Colonic mucosa (tissue), 4 donors: Measurements from ENCODE around the gene KPNA6. TPM values are rescaled to one million over a fixed set of nuclear protein-coding genes. Genes with fewer than 3 reads are reported as not detected.

Source experiments
- DNase-seq: peaks from one replicate; pipeline ENCODE4 v3.0.0-alpha.2; 2020
- H3K27ac ChIP-seq: fragments of 200-600 bp; one replicate; pipeline ENCODE4 v1.8.0; 2021
- H3K27me3 ChIP-seq: fragments of 200-600 bp; one replicate; pipeline ENCODE4 v1.8.0; 2021
- H3K36me3 ChIP-seq: fragments of 200-600 bp; one replicate; pipeline ENCODE4 v1.8.0; 2021
- H3K4me1 ChIP-seq: fragments of 200-600 bp; one replicate; pipeline ENCODE4 v1.8.0; 2021; ENCODE audit warnings: mild to moderate bottlenecking
- H3K4me3 ChIP-seq: fragments of 200-600 bp; one replicate; pipeline ENCODE4 v1.8.0; 2021
- H3K9ac ChIP-seq, 2 donors: one replicate each; pipeline ENCODE4 v1.7.0; 2013; ENCODE audit warnings: control low read depth in 2 of 2, low read depth in 2 of 2, low read length in 2 of 2
- H3K9me3 ChIP-seq: fragments of 200-600 bp; one replicate; pipeline ENCODE4 v1.8.0; 2021
- CTCF ChIP-seq: fragments of 200-600 bp; IDR thresholded peaks from one replicate; pipeline ENCODE4 v1.8.0; 2022; ENCODE audit warnings: antibody characterized with exemption, mild to moderate bottlenecking
- intact Hi-C: fragments of 100-400 bp; cut with DNase I; formaldehyde crosslinking; loops from one replicate; pipeline ENCODE4 v1.14.1; 2022
- total RNA-seq, 2 donors: library from RNA; stranded (reverse); fragmentation: NEBNext Ultra II Directional in 1 of 2; extraction: Animal tissue kit (Norgen Biotek cat#: 25700) in 1 of 2; gene quantifications; one replicate each; pipeline ENCODE4 v1.2.1, GENCODE V29; 2021
- donor health status: healthy.
- donor health status: DM: no; HTN: no; CAD: no.
- donor health status: DM: no; HTN: no; CAD: no.

Gene KPNA6
- total RNA-seq, 2 donors from 2014 or later: 56.7 to 66.9 TPM

DNA sequence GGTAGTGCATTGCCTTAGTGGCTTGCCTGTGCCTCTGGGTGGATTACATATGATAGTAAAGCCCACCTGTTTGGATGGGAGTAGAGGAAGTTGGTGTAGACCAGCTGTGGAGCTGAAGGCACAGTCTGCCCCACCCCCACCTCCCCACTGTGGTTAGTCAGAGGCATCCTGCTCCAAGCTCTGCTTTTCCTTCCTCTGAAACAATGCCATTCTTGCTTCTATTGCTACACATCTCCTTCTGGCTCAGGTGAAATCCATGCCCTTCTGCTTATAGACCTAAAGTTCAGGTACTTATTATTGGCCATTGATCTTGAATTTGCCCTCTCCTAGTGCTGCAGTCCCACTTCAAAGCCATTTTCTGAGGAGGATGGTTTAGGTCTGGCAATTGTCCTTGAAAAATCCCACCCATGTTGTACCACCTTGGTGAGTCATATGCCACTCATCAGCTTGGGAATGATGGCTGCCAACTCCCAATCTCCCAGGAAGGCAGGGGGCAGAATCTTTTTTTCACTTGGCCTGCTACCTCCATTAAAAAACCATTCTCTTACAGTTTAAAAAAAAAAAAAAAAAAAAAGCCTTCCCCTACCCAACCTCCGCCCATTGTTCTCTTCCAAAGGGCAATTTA, 64.9 kb downstream of the KPNA6 start:
- DNase-seq: no peak
- intact Hi-C loops: no loop called here
- H3K4me1 ChIP-seq: no peaks in the 10 kb centered on the region
- TF ChIP-seq CTCF: no peak
- no peaks in the 10 kb centered on the region for H3K9me3 ChIP-seq
- no peaks in the 10 kb centered on the region for H3K27me3 ChIP-seq
- no peak overlapping the region for H3K9ac ChIP-seq
- H3K36me3 ChIP-seq: peaks cover 23% of the 10 kb centered on the region
- no peak overlapping the region for H3K4me3 ChIP-seq
- H3K27ac ChIP-seq: no peak overlapping the region

DNA sequence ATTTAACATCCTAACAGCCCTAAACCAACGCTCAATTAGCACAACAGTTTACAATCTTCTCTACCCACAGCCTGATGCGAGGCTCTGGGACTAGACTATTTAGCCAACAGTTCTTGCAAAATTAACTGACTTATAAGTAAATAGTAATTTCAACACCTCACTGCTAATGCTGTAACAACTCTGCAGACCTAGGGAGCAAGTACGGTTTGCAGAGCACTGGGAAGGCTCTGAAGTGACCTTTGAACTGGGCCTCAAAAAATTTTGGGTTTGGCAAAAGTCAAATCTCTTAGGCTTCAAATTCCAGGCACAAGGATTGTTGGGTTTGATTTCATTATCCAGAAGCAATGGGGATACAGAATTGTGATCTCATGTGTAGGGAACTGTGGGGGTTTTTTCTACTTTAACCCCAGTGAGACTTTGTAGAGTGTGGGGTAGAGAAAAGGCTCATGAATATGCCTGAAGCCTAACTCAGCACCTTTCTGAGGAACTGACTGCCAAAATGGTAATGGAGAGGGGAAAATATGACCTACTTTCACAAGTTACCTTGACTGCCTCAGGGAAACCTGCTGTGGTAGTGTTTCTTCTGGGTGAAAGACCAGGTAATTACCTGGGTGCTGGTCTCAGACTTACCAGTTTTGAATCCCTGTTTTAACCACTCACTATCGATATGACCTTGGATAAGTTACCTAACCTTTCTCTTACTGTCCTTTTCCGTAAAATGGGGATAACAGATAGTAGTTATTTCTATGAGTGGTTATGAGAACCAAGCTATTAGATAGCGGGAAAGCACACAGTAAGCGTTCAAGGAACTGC, 70.7 kb downstream of the KPNA6 start:
- no peaks in the 10 kb centered on the region for H3K9me3 ChIP-seq
- no peaks in the 10 kb centered on the region for H3K36me3 ChIP-seq
- no peak for DNase-seq
- peak overlapping the region; percentile 63 for H3K4me3 ChIP-seq
- peaks cover 6% of the 10 kb centered on the region for H3K4me1 ChIP-seq
- H3K27ac ChIP-seq: peak overlapping the region; percentile 88
- H3K27me3 ChIP-seq: no peaks in the 10 kb centered on the region
- H3K9ac ChIP-seq: peak overlapping the region; percentile 45 to 89
- no peak for TF ChIP-seq CTCF
- intact Hi-C loops: no loop called here

DNA sequence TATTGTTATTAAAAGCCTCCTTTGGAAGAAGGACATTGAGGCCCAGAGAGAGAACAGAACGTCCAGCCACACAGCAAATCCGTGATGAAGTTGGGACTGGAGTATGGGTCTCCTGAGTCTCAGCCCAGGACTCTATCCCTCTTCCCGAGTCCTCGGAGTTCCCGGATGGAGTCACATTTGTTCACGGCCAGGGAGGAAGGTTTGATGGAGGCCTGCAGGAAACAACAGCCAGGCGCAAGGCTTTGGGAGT, 71.3 kb downstream of the KPNA6 start:
- Histone ChIP-seq H3K36me3 (no peaks in the 10 kb centered on the region), H3K4me1 (peaks cover 6% of the 10 kb centered on the region), H3K27ac (peak overlapping the region; percentile 88), H3K9me3 (no peaks in the 10 kb centered on the region), H3K4me3 (peak overlapping the region; percentile 63), H3K9ac (peak overlapping the region; percentile 45 to 89), H3K27me3 (no peaks in the 10 kb centered on the region)
- no peak for TF ChIP-seq CTCF
- DNase-seq: no peak
- intact Hi-C loops: no loop called here

GRCh38 chr1:32179443-32180185, 71.8 kb downstream of the KPNA6 start, which contains the start of gene TXLNA:
Gene TXLNA, plus strand, starts transcription at chr1:32179675. Its CDS starts 671 bp downstream, at chr1:32180346.
- peak within 1 kb of the TSS; percentile 63 for H3K4me3 ChIP-seq
- H3K9me3 ChIP-seq: no peaks in the 10 kb centered on the region
- H3K27me3 ChIP-seq: no peaks in the 10 kb centered on the region
- peak; percentile 96 for DNase-seq
- H3K36me3 ChIP-seq: peaks cover 2% of the 10 kb centered on the region
- peaks cover 6% of the 10 kb centered on the region for H3K4me1 ChIP-seq
- intact Hi-C loops: no loop called here
- no peak for TF ChIP-seq CTCF
- peak within 1 kb of the TSS; percentile 72 to 89 for H3K9ac ChIP-seq
- H3K27ac ChIP-seq: peak within 1 kb of the TSS; percentile 88

DNA sequence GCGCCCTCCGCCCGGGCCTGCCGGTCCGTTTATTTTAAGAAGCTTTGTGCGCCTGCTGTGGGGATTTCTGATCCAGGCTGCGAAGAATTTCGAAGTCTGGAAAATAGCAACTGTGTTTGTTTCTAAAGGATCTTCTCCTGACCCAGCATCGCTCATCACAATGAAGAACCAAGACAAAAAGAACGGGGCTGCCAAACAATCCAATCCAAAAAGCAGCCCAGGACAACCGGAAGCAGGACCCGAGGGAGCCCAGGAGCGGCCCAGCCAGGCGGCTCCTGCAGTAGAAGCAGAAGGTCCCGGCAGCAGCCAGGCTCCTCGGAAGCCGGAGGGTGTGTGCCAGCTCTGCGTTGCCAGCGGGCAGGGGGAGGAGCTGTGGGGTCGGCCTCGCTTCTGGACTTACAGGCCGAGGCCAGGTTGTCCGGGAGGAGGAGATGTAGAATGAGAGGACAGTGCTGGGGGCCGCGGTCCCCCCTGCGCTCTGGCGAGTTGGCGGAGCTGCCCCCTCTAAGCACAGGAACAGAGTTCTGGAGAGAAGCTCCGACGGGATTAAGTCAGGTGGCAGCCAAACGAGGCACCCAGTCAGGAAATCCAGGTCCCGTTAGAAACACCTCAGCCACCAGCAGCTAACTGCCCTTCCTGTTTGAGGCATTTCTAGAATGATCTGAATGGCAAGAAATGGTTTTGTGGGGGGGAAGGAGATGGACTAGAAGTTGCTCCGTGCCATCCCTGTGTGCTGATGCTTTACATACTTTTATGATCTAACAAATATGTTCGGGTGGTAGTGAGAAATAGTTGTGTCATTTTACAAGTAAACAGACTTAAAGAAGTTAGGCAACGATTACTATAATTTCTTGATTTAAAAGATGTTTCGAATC, 72.6 kb downstream of the KPNA6 start:
- intact Hi-C loops: no loop called here
- no peak for TF ChIP-seq CTCF
- H3K4me3 ChIP-seq: peak overlapping the region; percentile 63
- DNase-seq: peak; percentile 49
- peaks cover 6% of the 10 kb centered on the region for H3K4me1 ChIP-seq
- peaks cover 7% of the 10 kb centered on the region for H3K36me3 ChIP-seq
- peak overlapping the region; percentile 72 to 89 for H3K9ac ChIP-seq
- peak overlapping the region; percentile 88 for H3K27ac ChIP-seq
- H3K9me3 ChIP-seq: no peaks in the 10 kb centered on the region
- H3K27me3 ChIP-seq: no peaks in the 10 kb centered on the region
